Stimulated activated CD4-positive, alpha-beta T cell treated with anti-CD3 and anti-CD28 coated beads, Interleukin-2, amount 100 ng/mL, for 24 hours (primary cell): ENCODE data around the gene KAZN.

Source experiments
- DNase-seq, 2 donors: peaks; one replicate each; pipeline ENCODE4 v3.0.0-alpha.2; 2020

The KAZN gene

GRCh38 chr1:14869187-14869586, 270.7 kb downstream of the KAZN start:
- DNase-seq = no peak

GRCh38 chr1:14871218-14871970, 272.9 kb downstream of the KAZN start:
- DNase-seq = no peak

GRCh38 chr1:14872762-14873161, 274.3 kb downstream of the KAZN start:
- DNase-seq = no peak

GRCh38 chr1:14873677-14874076, 275.2 kb downstream of the KAZN start:
- DNase-seq = no peak

- no peak for DNase-seq
These were observed 277.3 kb downstream of the KAZN start for GRCh38 chr1:14875524-14876509.

GRCh38 chr1:14876747-14877146, 278.3 kb downstream of the KAZN start:
- DNase-seq = no peak

GRCh38 chr1:14877224-14877623, 278.7 kb downstream of the KAZN start:
- DNase-seq = no peak

- DNase-seq = no peak
These were observed 279.6 kb downstream of the KAZN start for GRCh38 chr1:14878124-14878523.

- no peak for DNase-seq
These were observed 280.5 kb downstream of the KAZN start for GRCh38 chr1:14878951-14879350.

- DNase-seq = no peak
These were observed 282.2 kb downstream of the KAZN start for GRCh38 chr1:14880456-14881316.

- DNase-seq = no peak
These were observed 283.5 kb downstream of the KAZN start for GRCh38 chr1:14881775-14882672.

- no peak for DNase-seq
These were observed 286.2 kb downstream of the KAZN start for GRCh38 chr1:14884614-14885175.

GRCh38 chr1:14887044-14887566, 288.6 kb downstream of the KAZN start:
- no peak for DNase-seq

GRCh38 chr1:14887764-14888350, 289.4 kb downstream of the KAZN start:
- DNase-seq = no peak

- no peak for DNase-seq
These were observed 289.9 kb downstream of the KAZN start for GRCh38 chr1:14888374-14888773.

GRCh38 chr1:14889825-14890440, 291.4 kb downstream of the KAZN start:
- no peak for DNase-seq

GRCh38 chr1:14891991-14892390, 293.5 kb downstream of the KAZN start:
- DNase-seq = no peak

- no peak for DNase-seq
These were observed 296.5 kb downstream of the KAZN start for GRCh38 chr1:14894811-14895560.

- no peak for DNase-seq
These were observed 297.2 kb downstream of the KAZN start for GRCh38 chr1:14895727-14896126.
